Kidney (tissue), 14 donors: ENCODE results near the gene ZNF784. TPM values are rescaled to one million over a fixed set of nuclear protein-coding genes. Genes with fewer than 3 reads are reported as not detected.
A peak's percentile ranks its signal among the peaks of the same experiment; 100 is the strongest.

Experiments
- DNase-seq, 5 donors: peaks; one replicate each; pipeline ENCODE4 v3.0.0-alpha.2; 2013 to 2020
- FAIRE-seq: peaks from 2 replicates; lab custom pipeline; 2012; peaks lifted over from hg19 to GRCh38; lab: Jason Lieb, UNC
- H3K27ac ChIP-seq, 2 donors: one replicate each; pipeline ENCODE4 v1.7.0; 2013; ENCODE audit warnings: low read depth in 2 of 2, low read length in 2 of 2, inconsistent platforms in 1 of 2
- H3K27me3 ChIP-seq: one replicate; pipeline ENCODE4 v1.7.1; 2013; ENCODE audit warnings: low read length, inconsistent platforms; ENCODE audit not compliant: control insufficient read depth, insufficient read depth
- H3K36me3 ChIP-seq, 3 donors: one replicate each; pipeline versions ENCODE4 v1.7.0 to v1.7.1; 2013; ENCODE audit warnings: low read length in 3 of 3, control low read depth in 1 of 3, inconsistent platforms in 1 of 3; ENCODE audit not compliant: insufficient read depth in 3 of 3, control insufficient read depth in 2 of 3
- H3K4me1 ChIP-seq, 3 donors: one replicate each; pipeline versions ENCODE4 v1.7.0 to v1.7.1; 2013; ENCODE audit warnings: low read length in 3 of 3, inconsistent platforms in 1 of 3, low read depth in 1 of 3; ENCODE audit not compliant: control insufficient read depth in 2 of 3, insufficient read depth in 2 of 3
- H3K4me3 ChIP-seq, 3 donors: one replicate each; pipeline versions ENCODE4 v1.7.0 to v1.8.1; 2013; ENCODE audit warnings: low read length in 3 of 3, control low read depth in 1 of 3, inconsistent platforms in 1 of 3
- H3K9ac ChIP-seq, 3 donors: one replicate each; pipeline versions ENCODE4 v1.7.0 to v1.7.1; 2013; ENCODE audit warnings: low read length in 3 of 3, control low read depth in 1 of 3, inconsistent platforms in 1 of 3
- H3K9me3 ChIP-seq, 3 donors: one replicate each; pipeline versions ENCODE4 v1.7.0 to v1.7.1; 2013; ENCODE audit warnings: low read length in 3 of 3, control low read depth in 1 of 3, inconsistent platforms in 1 of 3; ENCODE audit not compliant: control insufficient read depth in 2 of 3, insufficient read depth in 1 of 3
- CTCF ChIP-seq: IDR thresholded peaks from 3 replicates; pipeline ENCODE4 v1.5.1; 2012; ENCODE audit warnings: mild to moderate bottlenecking, moderate library complexity, borderline replicate concordance; ENCODE audit not compliant: insufficient read depth; ENCODE audit errors: extremely low read depth
- intact Hi-C: fragments of 100-400 bp; cut with DNase I; formaldehyde crosslinking; loops from one replicate; pipeline ENCODE4 v1.11.1; 2022
- polyA plus RNA-seq: library from polyadenylated mRNA; stranded (reverse); fragments of 350-450 nt; fragmentation: Illumina TruSeq; extraction: RNeasy Lipid Tissue Mini Kit (QIAGEN cat#74804); gene quantifications from one replicate; pipeline ENCODE4 v1.2.3, GENCODE V29; 2014; ENCODE audit warnings: low read depth, low replicate concordance; ENCODE audit not compliant: insufficient read depth
- total RNA-seq: library from RNA; stranded (reverse); fragmentation: NEBNext Ultra II Directional; extraction: Animal tissue kit (Norgen Biotek cat#: 25700); gene quantifications from one replicate; pipeline ENCODE4 v1.2.1, GENCODE V29; 2021
- donor health status: control.
- donor health status: control.
- donor health status: control.
- donor health status: control.
- donor health status: control.
- donor health status: DM: yes; HTN: yes; CAD: no.
- donor health status: Normal renal cell carcinoma (clear cell type).

Gene ZNF784
- total and polyA plus RNA-seq, 2 donors from 2014 or later = 6.6 to 9.8 TPM

- no peaks in the 10 kb centered on the region for H3K36me3 ChIP-seq
Observed at GRCh38 chr19:55614711-55615542, 9.4 kb downstream of the ZNF784 start.

GRCh38 chr19:55613930-55614710, 10.2 kb downstream of the ZNF784 start:
- H3K36me3 ChIP-seq = no peaks in the 10 kb centered on the region
- H3K9ac ChIP-seq = no peak overlapping the region
- DNase-seq (peak in 1 of 5 donors; percentile 76), FAIRE-seq (no peak)
- H3K9me3 ChIP-seq = no peaks in the 10 kb centered on the region
- TF ChIP-seq CTCF = no peak
- intact Hi-C loops = loop anchor here (10.0 kb wide), 1 partner anchor 349 kb away; no protein-coding TSS in a partner anchor
- H3K4me3 ChIP-seq = no peak overlapping the region
- H3K4me1 ChIP-seq = no peaks in the 10 kb centered on the region
- H3K27ac ChIP-seq = no peak overlapping the region
- H3K27me3 ChIP-seq = no peaks in the 10 kb centered on the region

More at GRCh38 chr19:55614711-55615542, 9.4 kb downstream of the ZNF784 start:
- Histone ChIP-seq H3K27ac (no peak overlapping the region), H3K9ac (no peak overlapping the region), H3K4me3 (no peak overlapping the region), H3K27me3 (no peaks in the 10 kb centered on the region), H3K9me3 (no peaks in the 10 kb centered on the region), H3K4me1 (no peaks in the 10 kb centered on the region)
- FAIRE-seq = no peak
- no peak for TF ChIP-seq CTCF
- intact Hi-C loops = loop anchor here (10.0 kb wide), 1 partner anchor 350 kb away; no protein-coding TSS in a partner anchor
- no peak for DNase-seq

- no peak for TF ChIP-seq CTCF
- no peak for DNase-seq
- no peaks in the 10 kb centered on the region for H3K27me3 ChIP-seq
- H3K4me3 ChIP-seq = no peak overlapping the region
- no peaks in the 10 kb centered on the region for H3K4me1 ChIP-seq
- FAIRE-seq = no peak
- H3K9me3 ChIP-seq = no peaks in the 10 kb centered on the region
- intact Hi-C loops = loop anchor here (10.0 kb wide), 1 partner anchor 349 kb away; no protein-coding TSS in a partner anchor
- H3K9ac ChIP-seq = no peak overlapping the region
- H3K27ac ChIP-seq = no peak overlapping the region
- no peaks in the 10 kb centered on the region for H3K36me3 ChIP-seq
Observed at GRCh38 chr19:55613396-55613795, 11.0 kb downstream of the ZNF784 start.
